ENCODE data around the gene FSHR.

- TF ChIP-seq CTCF (IDR thresholded peaks at IDR 0.05; ENCODE audit: control extremely low read depth in 1 of 3, insufficient read depth in 1 of 3, low read depth in 1 of 3, low read length in 3 of 3) (no peak), POU5F1 (IDR thresholded peaks at IDR 0.05; ENCODE audit: low read depth, low read length) (no peak), CREB1 (IDR thresholded peaks at IDR 0.05) (no peak), TCF12 (IDR thresholded peaks at IDR 0.05; ENCODE audit: low read depth, low read length) (no peak), EP300 (IDR thresholded peaks at IDR 0.05; ENCODE audit: borderline replicate concordance in 1 of 2, low read depth in 2 of 2, low read length in 2 of 2) (no peak), TEAD4 (IDR thresholded peaks at IDR 0.05; ENCODE audit: low read depth, low read length) (no peak), MAX (IDR thresholded peaks at IDR 0.05) (no peak), HDAC6 (IDR thresholded peaks at IDR 0.05; ENCODE audit: low read depth, low read length) (no peak), MAFK (IDR thresholded peaks at IDR 0.05; ENCODE audit: low read depth, low read length) (no peak)
These were observed 45.0 kb upstream of the FSHR start for GRCh38 chr2:49199266-49199665.
